SK-N-MC (cell line): ENCODE data around the gene APOL2.
"Not testable (repeated sequence)": the region's sequence is repeated elsewhere in the genome, so short reads cannot be mapped to it uniquely, and the experiment has no call there.

Experiments
- DNase-seq: peaks from one replicate; pipeline ENCODE4 v3.0.0-alpha.2; 2011; ENCODE audit warnings: low read depth, low spot score
- H3K27ac ChIP-seq: fragments of 200-600 bp; sonication (generic); 2 replicates; pipeline ENCODE4 v1.5.1; 2016; ENCODE audit warnings: mixed run types
- H3K36me3 ChIP-seq: fragments of 200-600 bp; sonication (generic); 2 replicates; pipeline ENCODE4 v1.6.1; 2017; ENCODE audit warnings: antibody characterized with exemption, low read length, mixed read lengths; ENCODE audit not compliant: insufficient read depth
- H3K4me3 ChIP-seq: fragments of 200-600 bp; sonication (generic); 2 replicates; pipeline ENCODE4 v1.5.1; 2016
- H3K9ac ChIP-seq: fragments of 200-600 bp; sonication (generic); 2 replicates; pipeline ENCODE4 v1.8.0; 2017; ENCODE audit warnings: mixed run types, mixed read lengths; ENCODE audit not compliant: insufficient read length
- H3K9me3 ChIP-seq: fragments of 200-600 bp; sonication (generic); 2 replicates; pipeline ENCODE4 v1.6.1; 2017; ENCODE audit warnings: low read depth, mild to moderate bottlenecking, antibody characterized with exemption, low read length, moderate library complexity, mixed read lengths
- EZH2 ChIP-seq: fragments of 200-600 bp; sonication (generic); IDR thresholded peaks from one replicate; pipeline ENCODE4 v1.6.1; 2017; ENCODE audit warnings: antibody characterized with exemption
- FOXP2 ChIP-seq: optimal IDR thresholded peaks from 2 replicates; pipeline ENCODE3; 2011; ENCODE audit warnings: mild to moderate bottlenecking, moderate library complexity; ENCODE audit not compliant: insufficient read depth; ENCODE audit errors: extremely low read length, control extremely low read depth
- POLR2AphosphoS5 ChIP-seq: IDR thresholded peaks from 2 replicates; pipeline ENCODE4 v1.6.1; 2012; ENCODE audit warnings: mild to moderate bottlenecking, low read depth, low read length, borderline replicate concordance

Gene APOL2

DNA sequence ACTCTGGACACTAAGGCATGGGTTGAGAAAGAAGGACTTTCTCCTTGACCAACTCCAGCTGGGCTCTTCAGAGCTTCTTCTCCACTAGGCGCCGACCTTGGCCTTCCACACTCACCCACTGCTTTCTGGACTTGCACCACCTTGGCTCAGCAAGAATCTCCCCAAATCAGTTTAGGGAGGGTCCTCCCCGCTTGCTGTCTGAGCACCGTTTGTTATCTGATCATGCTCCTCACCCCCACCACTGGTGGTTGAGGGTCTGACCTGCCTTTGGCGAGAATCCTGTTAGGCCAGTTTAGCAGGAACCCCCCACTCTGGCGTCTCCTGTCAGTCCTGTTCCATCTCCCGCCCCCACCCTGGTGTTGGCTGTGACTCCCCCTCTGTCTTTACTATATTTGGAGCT, 10.4 kb downstream of the APOL2 start:
- TF ChIP-seq EZH2 (no peak), FOXP2 (no peak), POLR2AphosphoS5 (no peak)
- H3K36me3 ChIP-seq: no peaks in the 10 kb centered on the region
- no peaks in the 10 kb centered on the region for H3K9me3 ChIP-seq
- no peak overlapping the region for H3K27ac ChIP-seq
- H3K9ac ChIP-seq: no peak overlapping the region
- no peak for DNase-seq
- no peak overlapping the region for H3K4me3 ChIP-seq

DNA sequence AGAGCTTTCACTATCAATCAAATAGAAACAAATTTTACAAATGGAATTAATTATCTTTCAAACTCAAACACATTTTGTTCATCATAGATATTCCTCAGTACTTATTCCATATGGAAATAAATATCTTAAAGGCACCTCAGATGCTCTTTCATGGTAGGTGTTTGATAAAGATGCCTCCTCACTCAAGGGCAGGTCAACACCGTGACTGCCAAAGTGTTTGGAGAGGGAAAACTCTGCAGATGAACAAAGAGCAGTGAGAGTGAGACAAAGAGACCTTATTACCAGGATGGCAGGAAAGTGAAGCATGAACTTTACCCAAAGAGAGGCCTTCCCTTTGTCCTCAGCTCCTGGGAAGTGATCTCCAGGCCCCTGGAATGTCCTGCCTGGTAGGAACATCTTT, 11.0 kb downstream of the APOL2 start:
- DNase-seq, H3K9me3 ChIP-seq, H3K9ac ChIP-seq, H3K27ac ChIP-seq, H3K4me3 ChIP-seq, H3K36me3 ChIP-seq: not testable (repeated sequence)

DNA sequence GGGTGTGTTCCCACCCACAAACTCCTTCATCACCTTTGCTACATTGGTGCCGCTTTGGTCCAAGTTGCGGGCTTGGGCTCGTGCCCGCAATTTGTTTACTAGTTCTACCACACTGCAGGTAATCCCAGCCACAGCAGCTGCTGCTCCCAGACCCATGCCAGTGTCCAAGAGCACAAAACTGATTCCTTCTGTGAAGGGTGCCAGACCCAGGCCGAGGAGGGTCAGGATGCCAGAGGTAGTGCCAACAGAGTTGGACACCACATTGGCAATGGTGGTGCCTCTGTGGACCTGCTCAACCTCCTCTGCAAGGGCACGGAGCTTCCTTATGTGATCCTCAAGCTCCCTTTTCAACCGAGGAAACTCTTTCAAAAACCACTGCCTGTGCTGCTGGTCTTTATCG, 11.5 kb downstream of the APOL2 start:
- no peaks in the 10 kb centered on the region for H3K36me3 ChIP-seq
- no peaks in the 10 kb centered on the region for H3K9me3 ChIP-seq
- no peak for DNase-seq
- TF ChIP-seq FOXP2: no peak
- TF ChIP-seq EZH2: no peak
- no peak for TF ChIP-seq POLR2AphosphoS5
- H3K4me3 ChIP-seq: no peak overlapping the region
- H3K9ac ChIP-seq: no peak overlapping the region
- no peak overlapping the region for H3K27ac ChIP-seq

DNA sequence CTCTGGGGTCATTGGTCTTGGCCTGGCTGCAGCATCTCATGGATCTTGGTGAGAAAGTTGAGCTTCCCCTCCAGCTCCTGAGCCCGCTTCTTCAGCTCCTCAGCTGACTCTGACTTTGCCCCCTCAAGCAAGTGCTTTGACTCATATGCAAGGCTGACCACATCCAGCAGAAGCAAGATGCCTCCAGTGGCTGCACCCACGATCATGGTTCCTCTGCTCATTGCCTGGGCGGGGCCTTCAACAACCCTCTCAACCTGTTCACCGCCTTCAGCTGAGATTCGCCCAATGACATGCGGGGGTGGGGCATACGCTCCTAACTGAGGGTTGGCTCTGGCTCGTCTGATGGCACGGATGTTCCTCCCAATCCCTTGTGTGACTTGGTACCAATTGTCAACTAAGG, 11.9 kb downstream of the APOL2 start:
- DNase-seq: no peak
- TF ChIP-seq EZH2: no peak
- TF ChIP-seq POLR2AphosphoS5: no peak
- TF ChIP-seq FOXP2: no peak
- H3K9ac ChIP-seq: no peak overlapping the region
- H3K27ac ChIP-seq: no peak overlapping the region
- no peak overlapping the region for H3K4me3 ChIP-seq
- no peaks in the 10 kb centered on the region for H3K9me3 ChIP-seq
- H3K36me3 ChIP-seq: no peaks in the 10 kb centered on the region

DNA sequence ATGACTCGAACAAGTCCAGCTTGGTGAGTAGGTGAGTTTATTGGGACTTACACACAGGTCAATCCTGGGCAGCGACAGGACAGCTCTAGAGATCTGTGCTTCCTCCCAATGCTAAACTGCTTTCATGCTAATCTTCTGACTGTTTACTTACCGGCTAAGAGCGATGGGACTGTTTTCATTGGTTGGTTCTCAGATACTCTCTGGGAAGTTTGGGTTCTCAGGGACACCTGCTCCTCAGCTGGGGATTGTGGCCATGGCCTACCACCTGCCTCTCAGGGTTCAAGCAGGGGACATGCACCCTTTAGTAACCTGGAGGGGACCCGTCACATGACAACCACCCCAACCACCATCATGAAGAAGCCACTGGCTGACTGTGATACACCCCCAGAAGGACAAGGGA, 13.1 kb downstream of the APOL2 start:
- H3K36me3 ChIP-seq: no peaks in the 10 kb centered on the region
- no peak overlapping the region for H3K9ac ChIP-seq
- no peaks in the 10 kb centered on the region for H3K9me3 ChIP-seq
- no peak for DNase-seq
- no peak overlapping the region for H3K27ac ChIP-seq
- no peak for TF ChIP-seq EZH2
- no peak for TF ChIP-seq FOXP2
- no peak for TF ChIP-seq POLR2AphosphoS5
- no peak overlapping the region for H3K4me3 ChIP-seq

DNA sequence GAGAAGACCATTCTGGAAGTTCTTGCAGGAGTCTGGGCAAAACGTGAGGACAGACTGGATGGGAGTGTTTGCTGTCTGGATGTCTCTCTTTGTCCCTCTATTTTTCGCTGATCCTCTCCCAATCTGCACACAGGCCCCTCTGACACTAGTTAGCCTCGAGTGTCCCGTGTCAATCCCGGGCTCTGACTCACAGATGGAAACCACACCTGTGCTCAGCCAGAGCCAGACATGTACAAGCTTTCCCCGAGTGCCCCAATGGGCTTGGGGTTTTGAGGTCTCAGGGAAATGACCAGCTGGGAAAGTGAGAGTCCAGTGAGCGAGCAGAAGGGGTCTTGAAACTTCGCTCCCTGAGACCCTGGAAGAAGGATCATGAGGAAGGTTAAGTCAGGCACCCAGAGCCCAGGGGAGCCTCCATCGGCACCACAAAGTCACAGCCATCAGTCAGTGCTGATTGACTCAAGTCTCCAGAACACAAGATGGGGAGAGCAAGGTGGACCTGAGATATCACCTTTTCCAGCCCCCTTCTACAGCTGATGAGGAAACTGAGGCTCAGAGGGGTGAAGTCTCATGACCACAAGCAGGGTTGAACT, 13.9 kb downstream of the APOL2 start:
- no peak overlapping the region for H3K4me3 ChIP-seq
- DNase-seq: no peak
- no peaks in the 10 kb centered on the region for H3K36me3 ChIP-seq
- H3K9ac ChIP-seq: no peak overlapping the region
- TF ChIP-seq POLR2AphosphoS5: no peak
- TF ChIP-seq EZH2: no peak
- no peak for TF ChIP-seq FOXP2
- no peak overlapping the region for H3K27ac ChIP-seq
- no peaks in the 10 kb centered on the region for H3K9me3 ChIP-seq

DNA sequence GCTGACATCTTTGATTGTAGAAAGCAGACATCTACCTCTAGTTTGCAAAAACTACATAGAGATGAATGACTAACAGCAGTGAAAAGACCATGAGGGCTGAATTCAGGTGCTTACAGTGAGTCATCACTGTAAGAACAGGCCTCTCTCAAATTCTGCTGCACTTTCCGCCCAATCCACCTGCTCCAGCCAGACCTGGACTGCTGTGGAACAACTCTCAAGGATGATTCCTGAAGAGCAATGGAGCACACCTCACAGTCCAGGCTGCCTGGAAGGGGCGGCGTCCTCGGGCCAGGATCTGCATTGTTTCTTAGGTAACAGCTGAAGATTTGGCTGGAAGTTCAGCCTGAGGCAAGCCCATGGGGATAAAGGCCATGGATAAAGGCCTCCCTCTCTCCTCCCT, 15.1 kb downstream of the APOL2 start:
- Histone ChIP-seq H3K4me3 (no peak overlapping the region), H3K27ac (no peak overlapping the region), H3K9me3 (no peaks in the 10 kb centered on the region), H3K9ac (no peak overlapping the region), H3K36me3 (no peaks in the 10 kb centered on the region)
- DNase-seq: no peak
- TF ChIP-seq POLR2AphosphoS5: no peak
- TF ChIP-seq FOXP2: no peak
- TF ChIP-seq EZH2: no peak

DNA sequence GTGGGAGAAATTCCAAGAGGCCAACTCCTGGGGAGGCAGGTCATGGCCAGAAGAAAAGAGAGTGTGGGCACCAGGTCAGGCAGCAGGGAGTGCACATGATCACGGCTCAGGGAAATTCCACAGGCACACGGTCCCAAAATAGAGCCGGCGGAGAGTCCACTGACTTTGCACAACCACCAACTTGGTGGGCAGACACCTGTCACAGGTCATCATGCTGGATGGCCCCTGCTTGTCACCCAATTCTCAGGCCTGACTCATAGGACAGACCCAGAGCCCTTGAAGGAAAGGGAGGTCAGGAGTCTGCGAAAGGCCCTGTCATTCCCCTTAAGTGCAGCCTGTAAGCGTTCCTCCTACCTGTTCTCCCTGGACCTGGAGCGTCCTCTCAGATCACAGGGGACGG, 15.8 kb downstream of the APOL2 start:
- H3K9ac ChIP-seq: no peak overlapping the region
- H3K9me3 ChIP-seq: no peaks in the 10 kb centered on the region
- no peak overlapping the region for H3K27ac ChIP-seq
- TF ChIP-seq EZH2 (no peak), FOXP2 (no peak), POLR2AphosphoS5 (no peak)
- H3K36me3 ChIP-seq: no peaks in the 10 kb centered on the region
- DNase-seq: no peak
- H3K4me3 ChIP-seq: no peak overlapping the region

DNA sequence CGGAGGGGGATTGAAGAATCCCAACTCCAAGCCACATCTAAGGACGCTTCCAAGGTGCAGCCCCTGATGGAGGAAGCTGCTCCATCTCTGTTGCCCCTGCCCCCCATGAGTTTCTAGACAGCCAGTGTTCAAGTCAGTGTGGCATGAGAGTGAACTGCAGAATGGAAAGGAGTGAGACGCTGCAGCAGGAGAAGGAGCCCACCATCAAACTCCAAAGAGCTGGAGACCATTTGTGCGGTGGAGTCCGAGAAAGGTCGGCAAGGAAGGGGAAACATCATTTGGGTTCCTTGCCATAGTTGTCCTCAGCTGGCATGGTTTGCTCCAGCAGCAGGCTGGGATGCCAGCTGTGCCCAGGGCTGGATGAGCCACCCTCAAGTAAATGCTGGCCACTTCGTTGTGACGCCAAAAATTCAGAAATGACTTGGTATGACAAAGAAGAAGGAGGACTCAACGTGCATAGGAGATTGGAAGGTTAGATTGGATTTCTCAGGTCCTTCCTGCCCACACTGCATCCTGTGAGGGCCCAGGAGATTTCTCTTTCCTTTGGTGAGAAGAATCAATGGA, 16.4 kb downstream of the APOL2 start:
- H3K27ac ChIP-seq: no peak overlapping the region
- no peaks in the 10 kb centered on the region for H3K36me3 ChIP-seq
- no peak for TF ChIP-seq EZH2
- no peak for TF ChIP-seq POLR2AphosphoS5
- TF ChIP-seq FOXP2: no peak
- H3K4me3 ChIP-seq: no peak overlapping the region
- H3K9ac ChIP-seq: no peak overlapping the region
- DNase-seq: no peak
- H3K9me3 ChIP-seq: no peaks in the 10 kb centered on the region
